HG02642 (cell line): Measurements from ENCODE around the gene PARN.

Source experiments
- ATAC-seq: cut with Tn5 transposase; IDR thresholded peaks from one replicate; pipeline ENCODE4 v1.9.1; 2021; ENCODE audit warnings: mild to moderate bottlenecking; ENCODE audit not compliant: unreplicated experiment, poor library complexity

The PARN gene

DNA sequence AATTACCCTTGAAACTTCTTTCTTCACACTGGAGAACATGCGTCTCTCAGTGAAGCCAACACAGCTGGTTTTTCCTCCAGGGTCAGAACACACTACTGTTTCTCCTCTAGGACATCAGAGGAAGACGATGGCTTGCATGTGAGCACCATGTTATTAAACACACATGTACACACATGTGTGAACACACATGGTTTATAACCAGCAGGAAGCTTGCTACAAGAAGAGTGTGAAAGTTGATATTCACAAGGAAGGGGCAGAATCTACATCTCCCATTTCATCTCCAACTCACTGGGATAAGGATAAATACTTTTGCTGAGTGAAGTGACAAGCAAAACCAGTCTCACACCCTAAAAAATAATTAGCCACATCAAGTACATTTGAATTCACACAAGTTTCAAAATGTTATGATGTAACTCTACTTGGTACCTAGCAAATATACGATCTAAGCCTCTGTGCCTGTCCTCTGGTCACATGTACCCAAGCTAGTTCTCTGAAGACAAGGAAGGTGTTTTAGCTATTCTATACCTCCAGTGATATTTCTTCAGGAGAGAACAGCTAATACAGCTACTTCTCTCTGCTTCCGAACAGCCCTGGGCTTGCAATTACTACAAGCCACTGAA is 127.7 kb downstream of the PARN start:
- no peak for ATAC-seq

GRCh38 chr16:14501331-14502255 is 128.5 kb downstream of the PARN start:
- ATAC-seq, result no peak

DNA sequence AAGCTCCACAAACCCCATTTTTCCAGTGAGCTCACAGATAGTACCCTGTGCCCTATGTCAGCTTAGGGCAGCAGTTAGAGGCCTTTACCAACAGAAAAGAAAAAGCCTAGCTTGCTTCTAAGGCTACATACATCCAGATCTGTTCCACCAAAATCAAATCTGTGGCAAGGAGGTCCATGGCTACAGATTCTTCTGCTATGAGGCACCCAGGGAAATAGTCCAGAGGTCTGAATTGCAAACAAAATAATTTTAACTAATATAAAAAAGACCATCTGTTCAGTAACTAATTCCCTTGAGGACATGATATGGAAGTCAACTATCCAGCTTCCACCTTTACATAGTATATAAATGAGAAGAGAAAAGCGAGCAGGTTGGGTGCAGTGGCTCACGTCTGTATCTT is 129.3 kb downstream of the PARN start:
- ATAC-seq, result no peak

GRCh38 chr16:14499110-14499509 is 130.9 kb downstream of the PARN start:
- no peak for ATAC-seq

DNA sequence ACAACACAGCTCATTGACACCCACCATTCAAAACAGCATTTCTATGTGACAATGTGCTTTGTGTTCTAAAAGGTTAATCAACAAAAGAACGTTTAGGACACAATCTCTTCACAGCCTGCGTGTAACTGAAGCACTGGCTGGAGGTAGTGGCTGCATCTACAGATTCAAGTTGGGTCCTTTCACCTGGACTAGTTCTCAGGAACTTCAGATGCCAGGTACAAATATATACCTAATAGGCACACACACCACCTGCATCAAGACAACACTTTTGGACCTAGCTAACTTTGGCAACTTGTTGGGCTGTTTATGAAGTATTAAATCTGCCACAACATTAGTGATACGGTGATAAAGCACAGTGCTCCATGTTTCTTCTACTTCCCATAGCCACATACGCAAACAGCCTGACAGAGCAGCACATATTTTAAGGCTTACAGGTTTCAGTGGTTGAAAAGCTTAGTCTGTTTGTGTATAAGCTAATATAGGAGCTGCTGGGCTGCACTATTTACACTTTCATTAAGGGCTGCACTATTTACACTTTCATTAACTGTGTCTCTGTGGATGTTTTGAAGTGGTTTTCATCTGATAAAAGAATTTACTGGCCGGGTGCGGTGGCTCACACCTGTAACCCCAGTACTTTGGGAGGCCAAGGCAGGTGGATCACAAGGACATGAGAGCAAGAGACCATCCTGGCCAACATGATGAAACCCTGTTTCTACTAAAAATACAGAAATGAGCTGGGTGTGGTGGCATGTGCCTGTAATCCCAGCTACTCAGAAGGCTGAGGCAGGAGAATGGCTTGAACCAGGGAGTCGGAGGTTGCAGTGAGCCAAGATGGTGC is 132.6 kb downstream of the PARN start:
- no peak for ATAC-seq

DNA sequence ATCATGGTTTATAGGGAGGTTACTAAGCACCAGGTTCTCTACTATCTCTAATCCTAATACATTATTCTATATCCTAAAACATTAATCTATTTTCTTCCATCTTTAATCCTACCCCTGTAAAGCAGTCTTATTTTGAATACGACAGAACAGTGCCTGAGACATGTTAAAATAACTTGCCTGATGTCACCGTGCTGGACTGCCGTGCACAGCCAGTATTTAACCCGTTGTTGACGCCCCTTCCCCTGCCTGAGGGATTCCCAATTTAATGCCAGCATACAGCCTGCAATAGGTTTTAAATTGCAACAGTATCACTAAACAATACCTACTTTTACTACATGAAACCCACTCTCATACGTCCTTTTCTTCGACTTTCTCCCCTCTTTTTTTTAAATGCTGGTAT is 133.3 kb downstream of the PARN start:
- ATAC-seq, result no peak

GRCh38 chr16:14496047-14496770 is 133.9 kb downstream of the PARN start:
- ATAC-seq, result no peak

- no peak for ATAC-seq
These were observed 134.6 kb downstream of the PARN start for GRCh38 chr16:14495213-14496046.

DNA sequence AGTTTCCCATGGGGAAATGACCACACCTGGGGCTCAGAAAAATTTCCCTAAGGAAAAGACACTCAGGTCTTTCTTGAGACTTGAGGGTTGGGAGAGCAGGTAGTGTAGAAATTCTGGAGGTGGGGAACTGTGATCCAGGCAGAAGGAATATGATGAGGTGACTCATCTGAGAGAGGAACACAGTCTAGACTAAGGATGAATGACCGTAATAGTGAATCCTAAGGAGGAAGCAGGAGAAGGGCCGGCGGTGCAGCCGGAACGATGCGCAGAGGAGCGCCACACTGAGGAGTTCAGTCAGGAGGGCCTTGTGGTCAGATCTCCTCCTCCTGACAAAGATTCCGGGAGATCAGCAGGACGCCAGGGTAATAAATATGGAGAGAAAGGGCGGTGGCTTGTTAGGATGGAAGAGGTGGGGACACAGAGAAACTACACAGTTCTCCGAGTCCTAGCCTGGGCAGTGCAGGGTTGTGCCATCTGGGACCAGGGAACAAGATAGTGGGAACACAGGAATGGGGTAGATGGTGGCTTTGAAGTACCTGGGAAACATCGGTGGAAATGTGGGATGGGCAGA is 135.6 kb downstream of the PARN start:
- ATAC-seq, result no peak

GRCh38 chr16:14493791-14494190 is 136.3 kb downstream of the PARN start:
- ATAC-seq, result no peak

DNA sequence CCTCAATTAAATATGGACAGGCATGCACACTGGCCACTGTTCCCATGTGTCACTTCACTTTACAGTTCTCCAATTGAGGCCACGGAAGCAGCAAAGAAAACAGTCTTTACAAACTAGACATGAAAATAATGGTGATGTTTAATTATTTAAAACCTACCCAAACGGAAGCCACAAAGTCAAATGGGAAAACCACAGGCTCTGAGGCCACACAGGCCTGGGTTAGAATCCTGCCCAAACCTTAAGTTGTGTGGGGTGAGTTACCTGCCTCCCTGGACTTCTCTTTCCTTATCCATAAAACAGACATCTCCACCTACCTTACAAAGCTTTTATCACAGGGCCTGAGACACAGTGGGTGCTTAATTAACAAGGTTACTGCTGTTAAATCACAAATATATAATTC is 137.4 kb downstream of the PARN start:
- no peak for ATAC-seq

GRCh38 chr16:14491861-14492529 is 138.1 kb downstream of the PARN start:
- ATAC-seq, result no peak

GRCh38 chr16:14490235-14490634 is 139.8 kb downstream of the PARN start:
- ATAC-seq, result no peak

DNA sequence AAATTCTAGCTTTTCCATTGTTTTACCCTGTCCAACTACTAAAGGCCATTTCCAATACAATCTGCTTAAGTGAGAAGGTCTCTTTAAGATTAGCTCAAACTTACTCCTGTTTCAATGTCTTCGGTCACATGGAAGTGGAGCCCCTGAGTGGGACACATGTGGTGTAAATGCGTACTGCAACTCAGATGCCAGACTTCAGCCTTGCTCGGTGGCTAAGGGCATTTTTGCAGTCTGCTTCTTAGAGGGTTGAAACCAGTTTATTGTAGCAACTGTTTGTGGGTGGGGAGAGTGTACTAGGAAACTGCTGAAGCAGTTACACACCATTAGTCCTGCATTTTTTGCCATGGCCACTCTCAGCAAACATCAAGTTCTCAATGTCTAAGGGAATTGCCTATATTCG is 140.6 kb downstream of the PARN start:
- no peak for ATAC-seq

GRCh38 chr16:14487579-14487978 is 142.5 kb downstream of the PARN start:
- ATAC-seq, result no peak

- no peak for ATAC-seq
These were observed 143.3 kb downstream of the PARN start for GRCh38 chr16:14486520-14487303.

GRCh38 chr16:14485811-14486519 is 144.1 kb downstream of the PARN start:
- no peak for ATAC-seq
